ENCODE data around the gene MAML3. TPM values are rescaled to one million over a fixed set of nuclear protein-coding genes. Genes with fewer than 3 reads are reported as not detected.

Gene MAML3
- total RNA-seq, 2 donors from 2014 or later = 2.6 to 5.8 TPM

- H3K4me1 ChIP-seq = no peaks in the 10 kb centered on the region
- H3K36me3 ChIP-seq = no peaks in the 10 kb centered on the region
Measured at GRCh38 chr4:139863531-139863930, 290.5 kb downstream of the MAML3 start.

GRCh38 chr4:139861471-139861870 lies 292.5 kb downstream of the MAML3 start:
- Histone ChIP-seq H3K4me3 (no peak overlapping the region), H3K27me3 (no peaks in the 10 kb centered on the region), H3K4me1 (no peaks in the 10 kb centered on the region), H3K9me3 (no peaks in the 10 kb centered on the region), H3K27ac (no peak overlapping the region), H3K36me3 (no peaks in the 10 kb centered on the region)
- TF ChIP-seq CTCF (IDR thresholded peaks at IDR 0.05) = peak in 1 of 2 donors; percentile 37
- DNase-seq (ENCODE audit: low spot score) = no peak

More at GRCh38 chr4:139863531-139863930, 290.5 kb downstream of the MAML3 start:
- Histone ChIP-seq H3K4me3 (no peak overlapping the region), H3K27ac (no peak overlapping the region), H3K27me3 (no peaks in the 10 kb centered on the region), H3K9me3 (no peaks in the 10 kb centered on the region)
- DNase-seq (ENCODE audit: low spot score) = no peak
- TF ChIP-seq CTCF (IDR thresholded peaks at IDR 0.05) = no peak

GRCh38 chr4:139860435-139861024 lies 293.5 kb downstream of the MAML3 start:
- DNase-seq (ENCODE audit: low spot score) = no peak
- TF ChIP-seq CTCF (IDR thresholded peaks at IDR 0.05) = no peak
- no peaks in the 10 kb centered on the region for H3K4me1 ChIP-seq
- no peak overlapping the region for H3K27ac ChIP-seq
- no peaks in the 10 kb centered on the region for H3K36me3 ChIP-seq
- H3K4me3 ChIP-seq = no peak overlapping the region
- H3K27me3 ChIP-seq = no peaks in the 10 kb centered on the region
- H3K9me3 ChIP-seq = no peaks in the 10 kb centered on the region

- Histone ChIP-seq H3K36me3 (no peaks in the 10 kb centered on the region), H3K27ac (no peak overlapping the region), H3K4me3 (no peak overlapping the region), H3K27me3 (no peaks in the 10 kb centered on the region), H3K9me3 (no peaks in the 10 kb centered on the region), H3K4me1 (no peaks in the 10 kb centered on the region)
- no peak for DNase-seq (ENCODE audit: low spot score)
- no peak for TF ChIP-seq CTCF (IDR thresholded peaks at IDR 0.05)
Measured at GRCh38 chr4:139859876-139860275, 294.1 kb downstream of the MAML3 start.

- Histone ChIP-seq H3K4me3 (no peak overlapping the region), H3K36me3 (no peaks in the 10 kb centered on the region), H3K4me1 (no peaks in the 10 kb centered on the region), H3K27ac (no peak overlapping the region), H3K27me3 (no peaks in the 10 kb centered on the region), H3K9me3 (no peaks in the 10 kb centered on the region)
- DNase-seq (ENCODE audit: low spot score) = no peak
- no peak for TF ChIP-seq CTCF (IDR thresholded peaks at IDR 0.05)
Measured at GRCh38 chr4:139858436-139859205, 295.4 kb downstream of the MAML3 start.
